ENCODE measurements around the gene MMP25. TPM values are rescaled to one million over a fixed set of nuclear protein-coding genes. Genes with fewer than 3 reads are reported as not detected.

MMP25 gene
- total RNA-seq, 1 experiment from 2014 or later, result 18.4 TPM

GRCh38 chr16:3012246-3012645 lies 34.1 kb upstream of the MMP25 start:
- DNase-seq, result peak; percentile 83
- peaks cover 12% of the 10 kb centered on the region for H3K27me3 ChIP-seq (ENCODE audit: control insufficient read depth, insufficient read depth, low read length)
- peak overlapping the region; percentile 44 for H3K4me3 ChIP-seq (ENCODE audit: insufficient read depth, low read depth, low read length)
- peaks cover 5% of the 10 kb centered on the region for H3K36me3 ChIP-seq (replicated peaks; ENCODE audit: control insufficient read depth, insufficient read depth, low read length)

GRCh38 chr16:3012828-3013420 lies 33.4 kb upstream of the MMP25 start, which contains the start of gene CLDN9:
Gene CLDN9, plus strand, starts transcription at chr16:3012923. Its CDS starts 440 bp downstream, at chr16:3013363.
- peak; percentile 78 for DNase-seq
- Histone ChIP-seq H3K4me3 (ENCODE audit: insufficient read depth, low read depth, low read length) (peak within 1 kb of the TSS; percentile 44), H3K27me3 (ENCODE audit: control insufficient read depth, insufficient read depth, low read length) (peaks cover 12% of the 10 kb centered on the region), H3K36me3 (replicated peaks; ENCODE audit: control insufficient read depth, insufficient read depth, low read length) (peaks cover 5% of the 10 kb centered on the region)

GRCh38 chr16:3013491-3013951 lies 32.8 kb upstream of the MMP25 start:
- DNase-seq, result peak; percentile 77
- H3K36me3 ChIP-seq (replicated peaks; ENCODE audit: control insufficient read depth, insufficient read depth, low read length), result peaks cover 5% of the 10 kb centered on the region
- H3K4me3 ChIP-seq (ENCODE audit: insufficient read depth, low read depth, low read length), result no peak overlapping the region
- H3K27me3 ChIP-seq (ENCODE audit: control insufficient read depth, insufficient read depth, low read length), result peaks cover 12% of the 10 kb centered on the region

- DNase-seq, result no peak
- peaks cover 5% of the 10 kb centered on the region for H3K36me3 ChIP-seq (replicated peaks; ENCODE audit: control insufficient read depth, insufficient read depth, low read length)
- peaks cover 12% of the 10 kb centered on the region for H3K27me3 ChIP-seq (ENCODE audit: control insufficient read depth, insufficient read depth, low read length)
- H3K4me3 ChIP-seq (ENCODE audit: insufficient read depth, low read depth, low read length), result no peak overlapping the region
Observed at GRCh38 chr16:3013998-3014690, 32.2 kb upstream of the MMP25 start.

GRCh38 chr16:3014971-3015370 lies 31.4 kb upstream of the MMP25 start:
- Histone ChIP-seq H3K36me3 (replicated peaks; ENCODE audit: control insufficient read depth, insufficient read depth, low read length) (peaks cover 5% of the 10 kb centered on the region), H3K27me3 (ENCODE audit: control insufficient read depth, insufficient read depth, low read length) (peaks cover 12% of the 10 kb centered on the region), H3K4me3 (ENCODE audit: insufficient read depth, low read depth, low read length) (no peak overlapping the region)

GRCh38 chr16:3015865-3016521 lies 30.4 kb upstream of the MMP25 start:
- H3K27me3 ChIP-seq (ENCODE audit: control insufficient read depth, insufficient read depth, low read length), result peaks cover 12% of the 10 kb centered on the region
- DNase-seq, result no peak
- H3K36me3 ChIP-seq (replicated peaks; ENCODE audit: control insufficient read depth, insufficient read depth, low read length), result peaks cover 5% of the 10 kb centered on the region
- H3K4me3 ChIP-seq (ENCODE audit: insufficient read depth, low read depth, low read length), result no peak overlapping the region

More at GRCh38 chr16:3014971-3015370, 31.4 kb upstream of the MMP25 start:
- DNase-seq, result no peak

- H3K27me3 ChIP-seq (ENCODE audit: control insufficient read depth, insufficient read depth, low read length), result peaks cover 10% of the 10 kb centered on the region
- H3K36me3 ChIP-seq (replicated peaks; ENCODE audit: control insufficient read depth, insufficient read depth, low read length), result peaks cover 7% of the 10 kb centered on the region
- DNase-seq, result no peak
- H3K4me3 ChIP-seq (ENCODE audit: insufficient read depth, low read depth, low read length), result peak overlapping the region; percentile 87
Observed at GRCh38 chr16:3017344-3017743, 29.0 kb upstream of the MMP25 start.

GRCh38 chr16:3017794-3018506 lies 28.4 kb upstream of the MMP25 start, which contains the start of gene CLDN6:
Gene CLDN6, minus strand, starts transcription at chr16:3018183. Its CDS starts 2,162 bp downstream, at chr16:3016021.
- peak; percentile 98 for DNase-seq
- Histone ChIP-seq H3K27me3 (ENCODE audit: control insufficient read depth, insufficient read depth, low read length) (peaks cover 6% of the 10 kb centered on the region), H3K36me3 (replicated peaks; ENCODE audit: control insufficient read depth, insufficient read depth, low read length) (peaks cover 7% of the 10 kb centered on the region), H3K4me3 (ENCODE audit: insufficient read depth, low read depth, low read length) (peak within 1 kb of the TSS; percentile 87)

GRCh38 chr16:3019594-3020246 lies 26.6 kb upstream of the MMP25 start:
- Histone ChIP-seq H3K27me3 (ENCODE audit: control insufficient read depth, insufficient read depth, low read length) (no peaks in the 10 kb centered on the region), H3K36me3 (replicated peaks; ENCODE audit: control insufficient read depth, insufficient read depth, low read length) (peaks cover 7% of the 10 kb centered on the region), H3K4me3 (ENCODE audit: insufficient read depth, low read depth, low read length) (peak overlapping the region; percentile 28)
- no peak for DNase-seq

- H3K27me3 ChIP-seq (ENCODE audit: control insufficient read depth, insufficient read depth, low read length), result no peaks in the 10 kb centered on the region
- DNase-seq, result peak; percentile 96
- peak within 1 kb of the TSS; percentile 96 for H3K4me3 ChIP-seq (ENCODE audit: insufficient read depth, low read depth, low read length)
- peaks cover 7% of the 10 kb centered on the region for H3K36me3 ChIP-seq (replicated peaks; ENCODE audit: control insufficient read depth, insufficient read depth, low read length)
Observed at GRCh38 chr16:3020247-3020603, 26.1 kb upstream of the MMP25 start, which contains the start of gene TNFRSF12A. Gene TNFRSF12A, plus strand, starts transcription at chr16:3020368. Its CDS starts 30 bp downstream, at chr16:3020398.

GRCh38 chr16:3020604-3021448 lies 25.5 kb upstream of the MMP25 start:
- peak; percentile 94 for DNase-seq
- Histone ChIP-seq H3K4me3 (ENCODE audit: insufficient read depth, low read depth, low read length) (peak overlapping the region; percentile 96), H3K36me3 (replicated peaks; ENCODE audit: control insufficient read depth, insufficient read depth, low read length) (peaks cover 5% of the 10 kb centered on the region; the same call in 1 of the 2 replicates), H3K27me3 (ENCODE audit: control insufficient read depth, insufficient read depth, low read length) (no peaks in the 10 kb centered on the region)

- Histone ChIP-seq H3K27me3 (ENCODE audit: control insufficient read depth, insufficient read depth, low read length) (no peaks in the 10 kb centered on the region), H3K4me3 (ENCODE audit: insufficient read depth, low read depth, low read length) (peak overlapping the region; percentile 96), H3K36me3 (replicated peaks; ENCODE audit: control insufficient read depth, insufficient read depth, low read length) (peaks cover 9% of the 10 kb centered on the region)
- peak; percentile 95 for DNase-seq
Observed at GRCh38 chr16:3021449-3022207, 24.7 kb upstream of the MMP25 start.
